ENCODE data around the gene LCAT.
"Not testable (repeated sequence)": the region's sequence is repeated elsewhere in the genome, so short reads cannot be mapped to it uniquely, and the experiment has no call there.

Gene LCAT

DNA sequence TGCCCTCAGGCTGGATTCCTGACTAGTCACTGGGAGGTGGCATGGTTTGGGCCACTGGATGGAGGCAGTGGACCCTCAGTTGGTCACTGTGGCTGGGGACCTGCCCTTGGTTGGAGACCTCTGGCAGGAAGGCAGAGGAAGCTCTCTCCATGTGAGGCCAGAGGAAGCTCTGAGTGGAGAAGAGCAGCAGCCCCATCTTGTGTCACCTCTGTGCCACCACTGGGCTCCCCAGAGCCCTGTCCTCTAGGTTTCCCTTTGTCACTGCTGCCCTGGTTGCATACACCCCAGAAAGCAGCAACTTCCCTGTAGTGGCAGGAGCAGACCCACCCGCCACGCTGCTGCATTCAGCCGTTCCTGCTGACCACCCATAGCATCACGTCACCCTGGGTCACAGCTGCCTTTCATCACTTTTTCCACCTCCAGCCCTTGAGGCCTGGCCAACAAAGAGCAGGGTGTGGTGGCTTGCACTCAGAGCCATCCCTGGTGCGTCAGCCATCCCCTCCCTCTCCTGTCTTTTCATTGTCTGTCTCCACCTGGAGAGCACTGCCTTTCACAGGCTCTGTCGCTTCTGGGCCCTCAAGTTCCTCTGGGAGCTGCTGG is 24.2 kb downstream of the LCAT start:
- Histone ChIP-seq H3K27me3 (ENCODE audit: control insufficient read depth, insufficient read depth, low read length) (no peaks in the 10 kb centered on the region), H3K27ac (ENCODE audit: low read length) (no peak overlapping the region), H3K4me3 (ENCODE audit: low read length) (no peak overlapping the region), H3K36me3 (ENCODE audit: control insufficient read depth, insufficient read depth, low read length) (no peaks in the 10 kb centered on the region), H3K4me1 (ENCODE audit: control insufficient read depth, insufficient read depth, low read length) (peaks cover 4% of the 10 kb centered on the region), H3K9me3 (ENCODE audit: control insufficient read depth, insufficient read depth, low read length) (no peaks in the 10 kb centered on the region)
- WGBS (ENCODE audit: insufficient coverage, insufficient read length) = no CpG with 5 or more reads among the region's 6 CpGs
- no peak for DNase-seq (ENCODE audit: low read depth, low spot score)

DNA sequence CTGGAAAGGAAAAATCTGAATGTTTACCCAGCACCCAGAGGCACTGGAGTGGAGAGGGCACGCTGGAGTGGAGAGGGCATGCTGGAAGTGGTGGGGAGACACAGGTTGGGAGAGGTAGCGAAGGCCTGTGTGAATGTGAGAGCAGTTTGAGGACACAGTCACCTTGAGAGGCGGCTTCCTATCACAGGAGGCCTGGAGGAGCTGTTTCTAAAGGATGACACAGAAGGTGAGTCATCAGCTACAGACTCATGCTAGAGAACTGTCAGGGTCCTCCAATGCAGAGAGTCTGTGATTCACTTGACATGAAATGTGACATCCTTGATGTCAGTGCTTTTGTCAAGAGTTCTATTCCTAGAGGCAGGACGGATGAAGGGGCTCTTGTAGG is 26.1 kb downstream of the LCAT start:
- no CpG with 5 or more reads among the region's 4 CpGs for WGBS (ENCODE audit: insufficient coverage, insufficient read length)
- H3K4me1 ChIP-seq (ENCODE audit: control insufficient read depth, insufficient read depth, low read length) = peaks cover 5% of the 10 kb centered on the region
- no peak overlapping the region for H3K27ac ChIP-seq (ENCODE audit: low read length)
- H3K4me3 ChIP-seq (ENCODE audit: low read length) = no peak overlapping the region
- no peaks in the 10 kb centered on the region for H3K9me3 ChIP-seq (ENCODE audit: control insufficient read depth, insufficient read depth, low read length)
- H3K27me3 ChIP-seq (ENCODE audit: control insufficient read depth, insufficient read depth, low read length) = no peaks in the 10 kb centered on the region
- DNase-seq (ENCODE audit: low read depth, low spot score) = no peak
- no peaks in the 10 kb centered on the region for H3K36me3 ChIP-seq (ENCODE audit: control insufficient read depth, insufficient read depth, low read length)

DNA sequence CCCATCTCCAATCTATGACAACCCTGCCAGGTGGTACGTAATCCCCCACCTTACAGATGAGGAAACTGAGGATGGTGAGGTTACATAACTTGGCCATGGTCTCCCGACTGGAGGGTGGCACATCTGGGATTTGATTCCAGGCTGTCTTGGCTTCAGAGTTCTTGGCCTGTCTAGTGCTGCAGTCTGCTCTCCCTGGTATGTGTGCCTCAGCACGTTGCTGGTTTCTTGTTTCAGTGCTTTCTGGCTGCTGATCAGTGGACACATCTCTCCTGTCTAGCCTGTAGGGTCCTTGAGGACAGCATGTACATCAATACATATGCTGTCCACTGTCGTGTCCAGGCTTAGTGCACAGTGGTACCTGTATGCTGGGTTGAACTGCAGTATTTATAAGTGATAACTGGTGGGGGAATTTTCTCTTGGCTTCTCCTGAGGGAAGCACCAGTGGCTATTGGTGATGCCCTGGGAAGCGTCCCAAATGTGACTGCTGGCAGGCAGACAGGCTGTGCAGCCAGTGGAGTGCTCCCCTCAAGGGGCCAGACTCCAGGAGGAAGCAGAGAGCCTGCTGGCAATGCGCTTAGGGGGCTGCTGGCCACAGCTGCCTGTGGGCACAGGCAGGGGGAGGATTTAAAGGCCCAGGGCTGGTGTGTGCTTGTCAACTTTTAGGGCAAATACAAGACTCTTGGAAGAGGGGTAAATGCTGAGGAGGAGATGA is 26.6 kb downstream of the LCAT start:
- no peak overlapping the region for H3K4me3 ChIP-seq (ENCODE audit: low read length)
- no peaks in the 10 kb centered on the region for H3K36me3 ChIP-seq (ENCODE audit: control insufficient read depth, insufficient read depth, low read length)
- no peak for DNase-seq (ENCODE audit: low read depth, low spot score)
- H3K27ac ChIP-seq (ENCODE audit: low read length) = no peak overlapping the region
- H3K27me3 ChIP-seq (ENCODE audit: control insufficient read depth, insufficient read depth, low read length) = no peaks in the 10 kb centered on the region
- peaks cover 5% of the 10 kb centered on the region for H3K4me1 ChIP-seq (ENCODE audit: control insufficient read depth, insufficient read depth, low read length)
- no CpG with 5 or more reads among the region's 6 CpGs for WGBS (ENCODE audit: insufficient coverage, insufficient read length)
- H3K9me3 ChIP-seq (ENCODE audit: control insufficient read depth, insufficient read depth, low read length) = no peaks in the 10 kb centered on the region

DNA sequence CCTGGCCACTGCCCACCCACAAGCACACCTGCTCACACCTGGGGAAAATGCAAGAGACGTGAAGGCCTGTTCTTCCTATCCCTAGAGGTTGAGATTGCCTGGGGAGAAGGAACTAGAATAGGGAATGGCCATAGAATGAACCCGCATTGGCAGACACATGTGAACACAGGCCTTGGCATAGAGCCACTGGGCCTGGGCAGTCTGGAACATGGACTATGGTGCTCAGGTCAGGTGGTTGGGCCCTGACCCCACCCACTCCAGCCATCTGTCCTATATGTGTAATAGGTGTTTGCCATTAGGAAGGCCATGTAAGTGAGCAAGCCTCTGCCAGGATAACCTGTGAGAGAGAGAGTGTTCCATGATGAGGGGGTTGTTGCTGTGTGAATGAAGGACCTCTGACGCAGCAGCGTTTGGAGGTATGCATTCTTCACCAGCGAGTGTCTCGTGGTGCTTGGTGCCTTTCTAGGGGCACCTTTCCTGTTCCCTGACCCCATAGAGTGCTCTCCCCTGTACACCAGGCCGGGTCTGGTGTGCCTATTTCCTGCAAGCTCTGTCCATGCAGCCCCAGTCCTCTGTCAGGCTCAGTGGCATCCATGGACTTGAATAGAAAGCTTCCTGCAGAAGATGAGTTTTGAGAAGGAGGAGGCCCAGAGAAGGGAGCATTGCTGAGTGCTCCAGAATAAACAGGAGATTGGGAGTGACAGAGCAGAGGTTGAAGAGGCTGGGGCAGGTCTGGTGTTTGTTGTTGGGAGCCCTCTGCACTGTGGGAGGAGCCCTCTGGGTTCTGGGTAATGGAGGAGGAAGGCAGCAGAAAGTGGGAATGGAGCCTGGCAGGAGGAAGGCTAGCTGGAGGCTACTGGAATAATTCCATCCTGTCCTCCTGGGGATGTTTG is 27.8 kb downstream of the LCAT start:
- H3K27me3 ChIP-seq (ENCODE audit: control insufficient read depth, insufficient read depth, low read length) = no peaks in the 10 kb centered on the region

DNA sequence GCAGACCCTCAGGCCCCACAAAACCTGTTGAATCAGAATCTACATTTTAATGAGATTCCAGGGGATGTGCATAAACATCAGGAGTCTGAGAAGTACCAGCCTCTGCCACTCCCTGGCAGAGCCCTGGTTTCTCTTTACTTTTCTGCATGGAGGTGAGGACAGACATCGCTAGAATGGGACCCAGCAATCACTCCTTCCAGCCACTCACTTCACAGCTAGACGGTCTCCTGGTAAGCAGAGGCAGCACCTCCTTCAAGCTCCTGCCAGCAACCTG is 28.5 kb downstream of the LCAT start:
- not testable (repeated sequence) for H3K9me3 ChIP-seq (ENCODE audit: control insufficient read depth, insufficient read depth, low read length); H3K4me3 ChIP-seq (ENCODE audit: low read length); DNase-seq (ENCODE audit: low read depth, low spot score); H3K27ac ChIP-seq (ENCODE audit: low read length); H3K27me3 ChIP-seq (ENCODE audit: control insufficient read depth, insufficient read depth, low read length); H3K36me3 ChIP-seq (ENCODE audit: control insufficient read depth, insufficient read depth, low read length); H3K4me1 ChIP-seq (ENCODE audit: control insufficient read depth, insufficient read depth, low read length)
- WGBS (ENCODE audit: insufficient coverage, insufficient read length) = no CpG with 5 or more reads among the region's 2 CpGs

More for the DNA sequence above, 27.8 kb downstream of the LCAT start:
- H3K27ac ChIP-seq (ENCODE audit: low read length) = no peak overlapping the region
- peaks cover 5% of the 10 kb centered on the region for H3K4me1 ChIP-seq (ENCODE audit: control insufficient read depth, insufficient read depth, low read length)
- no peaks in the 10 kb centered on the region for H3K9me3 ChIP-seq (ENCODE audit: control insufficient read depth, insufficient read depth, low read length)
- H3K36me3 ChIP-seq (ENCODE audit: control insufficient read depth, insufficient read depth, low read length) = no peaks in the 10 kb centered on the region
- no peak overlapping the region for H3K4me3 ChIP-seq (ENCODE audit: low read length)
- WGBS (ENCODE audit: insufficient coverage, insufficient read length) = no CpG with 5 or more reads among the region's 7 CpGs
- DNase-seq (ENCODE audit: low read depth, low spot score) = no peak

DNA sequence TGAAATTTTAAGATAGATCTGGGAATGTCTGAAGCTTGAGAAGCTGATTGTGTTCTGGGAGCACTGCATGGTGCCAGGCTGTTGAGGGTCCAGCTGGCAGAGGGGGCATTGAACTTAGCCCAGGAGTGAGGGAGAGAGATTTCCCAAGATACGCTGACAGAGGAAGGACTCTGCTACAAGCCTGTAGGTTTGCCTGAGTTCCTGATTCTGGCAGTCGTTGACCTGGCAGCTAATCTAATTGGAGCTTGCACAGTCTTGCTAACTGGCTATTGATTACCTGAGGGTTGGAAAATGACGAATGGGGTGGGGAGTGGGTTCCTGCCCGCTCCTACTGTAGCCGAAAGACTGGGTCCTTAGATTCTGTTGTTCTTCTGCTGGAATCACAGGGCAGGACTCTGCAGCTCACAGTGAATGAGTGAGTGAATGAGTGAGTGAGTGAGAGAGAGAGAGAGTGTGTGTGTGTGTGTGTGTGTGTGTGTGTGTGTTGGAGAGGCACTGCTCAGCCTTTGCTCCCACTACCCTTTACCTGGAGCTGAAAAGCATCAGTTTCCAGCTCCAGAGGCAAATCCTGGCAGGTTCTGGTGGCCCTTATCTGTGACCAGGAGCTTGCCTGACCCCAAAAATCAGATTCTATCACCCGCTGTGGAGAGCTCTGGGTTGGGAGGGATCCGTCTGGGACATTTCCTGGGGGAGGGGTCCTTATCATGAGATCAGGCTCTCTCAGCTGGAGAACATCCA is 29.0 kb downstream of the LCAT start:
- peaks cover 5% of the 10 kb centered on the region for H3K4me1 ChIP-seq (ENCODE audit: control insufficient read depth, insufficient read depth, low read length)

DNA sequence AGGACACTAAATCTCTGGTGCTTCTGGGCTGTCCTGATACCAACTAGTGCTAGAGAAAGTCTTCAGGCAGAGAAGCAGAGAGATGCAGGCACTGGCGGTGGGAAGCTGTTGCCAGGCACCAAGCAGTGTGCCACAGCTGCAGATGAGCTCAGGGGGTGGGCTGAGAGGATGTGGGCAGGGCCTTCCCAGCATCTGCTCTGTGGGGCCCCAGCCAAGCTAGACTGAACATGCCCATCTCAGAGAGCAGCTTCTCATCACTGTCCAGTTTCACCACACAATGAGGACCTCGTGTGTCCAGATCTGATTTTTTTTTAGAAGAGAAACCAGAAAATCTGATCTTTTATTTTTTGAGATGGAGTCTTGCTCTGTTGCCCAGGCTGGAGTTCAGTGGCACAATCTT is 33.8 kb downstream of the LCAT start:
- Histone ChIP-seq H3K27ac (ENCODE audit: low read length) (no peak overlapping the region), H3K4me3 (ENCODE audit: low read length) (no peak overlapping the region), H3K4me1 (ENCODE audit: control insufficient read depth, insufficient read depth, low read length) (peaks cover 5% of the 10 kb centered on the region), H3K9me3 (ENCODE audit: control insufficient read depth, insufficient read depth, low read length) (no peaks in the 10 kb centered on the region), H3K36me3 (ENCODE audit: control insufficient read depth, insufficient read depth, low read length) (0 out of 2 replicates have a peak, but pooled peaks cover 4% of the 10 kb centered on the region), H3K27me3 (ENCODE audit: control insufficient read depth, insufficient read depth, low read length) (no peaks in the 10 kb centered on the region)
- no CpG with 5 or more reads among the region's 2 CpGs for WGBS (ENCODE audit: insufficient coverage, insufficient read length)
- no peak for DNase-seq (ENCODE audit: low read depth, low spot score)

More for the DNA sequence above, 29.0 kb downstream of the LCAT start:
- no peak overlapping the region for H3K4me3 ChIP-seq (ENCODE audit: low read length)
- no peak overlapping the region for H3K27ac ChIP-seq (ENCODE audit: low read length)
- no peak for DNase-seq (ENCODE audit: low read depth, low spot score)
- H3K9me3 ChIP-seq (ENCODE audit: control insufficient read depth, insufficient read depth, low read length) = no peaks in the 10 kb centered on the region
- H3K36me3 ChIP-seq (ENCODE audit: control insufficient read depth, insufficient read depth, low read length) = no peaks in the 10 kb centered on the region
- WGBS (ENCODE audit: insufficient coverage, insufficient read length) = no CpG with 5 or more reads among the region's 7 CpGs
- H3K27me3 ChIP-seq (ENCODE audit: control insufficient read depth, insufficient read depth, low read length) = no peaks in the 10 kb centered on the region

DNA sequence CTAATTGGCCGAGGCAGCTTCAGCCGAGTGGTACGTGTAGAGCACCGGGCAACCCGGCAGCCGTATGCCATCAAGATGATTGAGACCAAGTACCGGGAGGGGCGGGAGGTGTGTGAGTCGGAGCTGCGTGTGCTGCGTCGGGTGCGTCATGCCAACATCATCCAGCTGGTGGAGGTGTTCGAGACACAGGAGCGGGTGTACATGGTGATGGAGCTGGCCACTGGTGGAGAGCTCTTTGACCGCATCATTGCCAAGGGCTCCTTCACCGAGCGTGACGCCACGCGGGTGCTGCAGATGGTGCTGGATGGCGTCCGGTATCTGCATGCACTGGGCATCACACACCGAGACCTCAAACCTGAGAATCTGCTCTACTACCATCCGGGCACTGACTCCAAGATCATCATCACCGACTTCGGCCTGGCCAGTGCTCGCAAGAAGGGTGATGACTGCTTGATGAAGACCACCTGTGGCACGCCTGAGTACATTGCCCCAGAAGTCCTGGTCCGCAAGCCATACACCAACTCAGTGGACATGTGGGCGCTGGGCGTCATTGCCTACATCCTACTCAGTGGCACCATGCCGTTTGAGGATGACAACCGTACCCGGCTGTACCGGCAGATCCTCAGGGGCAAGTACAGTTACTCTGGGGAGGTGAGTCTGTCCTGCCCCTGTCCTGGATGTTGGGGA is 34.7 kb downstream of the LCAT start:
- H3K36me3 ChIP-seq (ENCODE audit: control insufficient read depth, insufficient read depth, low read length) = 0 out of 2 replicates have a peak, but pooled peaks cover 4% of the 10 kb centered on the region
- DNase-seq (ENCODE audit: low read depth, low spot score) = no peak
- no peak overlapping the region for H3K4me3 ChIP-seq (ENCODE audit: low read length)
- H3K4me1 ChIP-seq (ENCODE audit: control insufficient read depth, insufficient read depth, low read length) = no peaks in the 10 kb centered on the region
- H3K9me3 ChIP-seq (ENCODE audit: control insufficient read depth, insufficient read depth, low read length) = no peaks in the 10 kb centered on the region
- no peaks in the 10 kb centered on the region for H3K27me3 ChIP-seq (ENCODE audit: control insufficient read depth, insufficient read depth, low read length)
- H3K27ac ChIP-seq (ENCODE audit: low read length) = no peak overlapping the region
- WGBS (ENCODE audit: insufficient coverage, insufficient read length) = no CpG with 5 or more reads among the region's 36 CpGs

DNA sequence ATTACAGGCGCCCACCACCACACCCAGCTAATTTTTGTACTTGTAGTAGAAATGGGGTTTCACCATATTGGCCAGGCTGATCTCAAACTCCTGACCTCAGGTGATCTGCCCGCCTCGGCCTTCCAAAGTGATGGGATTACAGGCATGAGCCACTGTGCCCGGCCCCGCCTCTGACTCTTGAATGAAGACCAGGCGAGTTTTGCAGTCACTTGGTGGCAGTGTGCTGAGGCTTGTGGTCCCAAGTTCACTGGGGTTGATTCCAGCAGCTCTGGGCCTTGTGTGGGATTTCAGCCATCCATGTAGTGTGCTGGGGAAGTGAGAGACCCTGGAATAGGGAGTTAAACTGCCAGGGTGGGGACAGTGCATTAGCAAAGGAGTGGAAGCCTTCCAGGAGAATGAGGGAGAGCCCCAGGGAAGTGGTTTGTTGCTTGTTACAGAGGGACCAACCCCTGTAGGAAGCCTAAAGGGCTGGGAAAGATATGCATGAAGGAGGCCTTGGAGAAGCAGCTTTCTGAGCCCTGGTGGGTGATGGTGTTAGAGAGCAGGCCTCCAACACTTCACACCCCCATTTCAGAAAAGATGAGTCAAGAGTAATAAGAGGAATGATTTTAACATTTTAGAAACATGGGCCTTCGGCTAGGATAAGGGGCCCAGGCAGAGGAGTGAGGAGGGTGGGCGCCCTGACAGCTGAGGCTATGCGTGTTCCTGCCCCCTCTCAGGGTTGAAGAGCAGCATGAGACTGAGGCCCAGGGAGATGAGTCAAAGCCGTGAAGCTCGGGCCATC is 36.3 kb downstream of the LCAT start:
- Histone ChIP-seq H3K27me3 (ENCODE audit: control insufficient read depth, insufficient read depth, low read length) (no peaks in the 10 kb centered on the region), H3K27ac (ENCODE audit: low read length) (no peak overlapping the region), H3K4me3 (ENCODE audit: low read length) (no peak overlapping the region), H3K36me3 (ENCODE audit: control insufficient read depth, insufficient read depth, low read length) (0 out of 2 replicates have a peak, but pooled peaks cover 4% of the 10 kb centered on the region), H3K9me3 (ENCODE audit: control insufficient read depth, insufficient read depth, low read length) (no peaks in the 10 kb centered on the region), H3K4me1 (ENCODE audit: control insufficient read depth, insufficient read depth, low read length) (no peaks in the 10 kb centered on the region)
- DNase-seq (ENCODE audit: low read depth, low spot score) = no peak
- no CpG with 5 or more reads among the region's 11 CpGs for WGBS (ENCODE audit: insufficient coverage, insufficient read length)

Measured in iPS DF 6.9 (cell line).